ENCODE measurements around the gene WFDC11.

Gene WFDC11

GRCh38 chr20:45629496-45630100 is 40.4 kb downstream of the WFDC11 start, which contains the start of gene WFDC10A:
WFDC10A (plus strand) TSS chr20:45629739; CDS start chr20:45629814, 75 bp downstream.
- no peak for DNase-seq (ENCODE audit: low read depth in 2 of 2, low spot score in 1 of 2)

DNA sequence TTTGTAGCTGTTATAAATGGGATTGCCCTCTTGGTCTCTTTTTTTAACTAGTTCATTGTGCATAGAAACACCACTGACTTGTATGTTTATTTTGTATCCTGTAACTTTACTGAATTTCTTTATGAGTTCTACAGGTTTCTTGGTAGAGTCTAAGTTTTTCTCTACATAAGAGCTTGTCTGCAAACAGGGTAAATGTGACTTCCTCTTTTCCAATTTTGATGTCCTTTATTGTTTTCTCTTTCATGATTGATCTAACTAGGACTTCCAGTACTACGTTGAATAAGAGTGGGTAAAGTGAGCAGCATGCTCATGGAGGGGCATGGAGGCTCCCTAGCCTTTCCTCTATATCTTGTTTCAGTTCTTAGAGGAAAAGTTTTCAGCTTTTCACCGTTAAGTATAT is 43.5 kb downstream of the WFDC11 start:
- DNase-seq (ENCODE audit: low read depth in 2 of 2, low spot score in 1 of 2): no peak

DNA sequence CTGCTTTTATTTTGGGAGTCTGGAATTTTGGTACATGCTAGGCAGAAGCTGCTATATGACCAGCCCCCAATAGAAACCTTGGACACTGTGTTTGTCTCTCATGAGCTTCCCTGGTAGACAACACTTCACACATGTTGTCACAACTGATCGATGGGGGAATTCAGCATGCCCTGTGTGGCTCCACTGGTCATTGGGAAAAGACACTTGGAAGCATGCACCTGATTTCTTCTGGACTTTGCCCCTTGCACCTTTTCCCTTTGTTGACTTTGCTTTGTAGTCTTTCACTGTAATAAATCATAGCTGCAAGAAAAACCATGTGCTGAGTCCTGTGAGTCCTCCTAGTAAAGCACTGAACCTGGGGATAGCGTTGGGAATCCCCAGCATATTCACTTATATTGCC is 48.4 kb downstream of the WFDC11 start:
- no peak for DNase-seq (ENCODE audit: low read depth in 2 of 2, low spot score in 1 of 2)

GRCh38 chr20:45617591-45617990 is 52.4 kb downstream of the WFDC11 start:
- DNase-seq (ENCODE audit: low read depth in 2 of 2, low spot score in 1 of 2): no peak

- no peak for DNase-seq (ENCODE audit: low read depth in 2 of 2, low spot score in 1 of 2)
Measured at GRCh38 chr20:45612314-45612713, 57.7 kb downstream of the WFDC11 start.

DNA sequence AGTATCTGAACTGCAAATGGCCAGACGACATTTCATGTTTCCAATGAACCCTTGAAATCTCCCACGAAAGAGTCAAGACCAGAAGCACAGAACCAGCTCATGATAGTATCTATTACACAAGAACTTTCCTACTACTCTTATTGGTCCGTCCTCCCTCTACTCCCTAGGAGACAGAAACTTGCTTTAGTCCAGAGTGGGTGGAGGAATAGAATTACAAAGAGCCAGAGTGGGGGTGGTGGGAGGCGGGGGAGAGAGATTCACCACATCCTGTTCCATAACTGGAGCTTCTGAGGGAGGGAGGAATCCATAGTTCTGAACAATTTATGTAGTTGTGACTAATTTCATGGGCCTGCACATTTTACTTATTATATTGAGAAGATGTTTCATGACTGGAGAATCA is 59.0 kb downstream of the WFDC11 start:
- DNase-seq (ENCODE audit: low read depth in 2 of 2, low spot score in 1 of 2): no peak

DNA sequence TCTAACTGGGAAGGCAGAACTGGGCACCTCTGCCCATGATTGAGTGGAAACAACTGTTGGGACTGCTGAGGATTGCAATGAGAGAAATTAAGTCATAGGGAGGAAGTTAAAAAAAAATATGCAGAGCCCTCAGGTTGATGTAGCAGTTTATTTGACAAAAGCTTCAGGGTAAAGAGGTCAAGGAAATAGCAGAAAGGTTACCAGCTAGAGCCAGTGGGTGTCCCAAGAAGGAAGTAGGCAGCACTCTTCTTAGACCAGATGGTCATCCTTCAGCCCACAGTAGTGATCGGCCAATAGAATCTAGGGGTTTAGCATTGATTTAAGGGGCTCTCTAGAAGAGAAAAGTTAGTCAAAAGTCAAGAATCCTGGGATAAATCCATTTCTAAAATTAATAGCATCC is 62.2 kb downstream of the WFDC11 start:
- DNase-seq (ENCODE audit: low read depth in 2 of 2, low spot score in 1 of 2): no peak

All from stimulated activated CD8-positive, alpha-beta memory T cell treated with anti-CD3 and anti-CD28 coated beads, Interleukin-4, amount 100 ng/mL, for 4 hours (primary cell).